A549 (cell line): ENCODE results near the gene HLCS.

Experiments used
- CHD2 ChIP-seq: fragments of 150-350 bp; IDR thresholded peaks from 2 replicates; pipeline ENCODE4 v1.6.1; 2014; ENCODE audit warnings: low read length; ENCODE audit not compliant: partially characterized antibody
- EHMT2 ChIP-seq: fragments of 200-600 bp; sonication (generic); IDR thresholded peaks from 2 replicates; pipeline ENCODE4 v1.6.1; 2016; ENCODE audit warnings: antibody characterized with exemption, low read depth, mild to moderate bottlenecking, moderate library complexity
- POLR2A ChIP-seq: IDR thresholded peaks from 2 replicates; pipeline ENCODE4 v1.6.1; 2012; ENCODE audit warnings: mild to moderate bottlenecking, low read length
- RAD21 ChIP-seq, 2 experiments: fragments of >200 bp in 1 of 2; sonication (Bioruptor Twin) in 1 of 2; formaldehyde crosslinking in 1 of 2; IDR thresholded peaks in 1 of 2; conservative IDR thresholded peaks in 1 of 2; 2 replicates in 1 of 2; 3 replicates in 1 of 2; pipeline ENCODE4 v1.6.1; 2012 to 2018; ENCODE audit warnings: inconsistent platforms in 1 of 2
- SMC3 ChIP-seq: fragments of >200 bp; sonication (Bioruptor Twin); formaldehyde crosslinking; IDR thresholded peaks from 3 replicates; pipeline ENCODE4 v1.6.1; 2018; ENCODE audit warnings: inconsistent platforms
- ZFP36 ChIP-seq: fragments of 450-650 bp; IDR thresholded peaks from 2 replicates; pipeline ENCODE4 v1.6.1; 2014; ENCODE audit warnings: borderline replicate concordance; ENCODE audit not compliant: partially characterized antibody
- TF ChIP-seq, protein P1 (sequence below): fragments of 150-350 bp; IDR thresholded peaks from 2 replicates; pipeline ENCODE4 v1.6.1; 2014; ENCODE audit warnings: low read depth, mild to moderate bottlenecking, low read length
- TF ChIP-seq, protein P2 (sequence below): fragments of >200 bp; sonication (Bioruptor Twin); formaldehyde crosslinking; IDR thresholded peaks from 3 replicates; pipeline ENCODE4 v1.5.1; 2016
- TF ChIP-seq, protein P3 (sequence below): fragments of >200 bp; sonication (Bioruptor Twin); formaldehyde crosslinking; IDR thresholded peaks from 3 replicates; pipeline ENCODE4 v1.6.1; 2016

DNA sequence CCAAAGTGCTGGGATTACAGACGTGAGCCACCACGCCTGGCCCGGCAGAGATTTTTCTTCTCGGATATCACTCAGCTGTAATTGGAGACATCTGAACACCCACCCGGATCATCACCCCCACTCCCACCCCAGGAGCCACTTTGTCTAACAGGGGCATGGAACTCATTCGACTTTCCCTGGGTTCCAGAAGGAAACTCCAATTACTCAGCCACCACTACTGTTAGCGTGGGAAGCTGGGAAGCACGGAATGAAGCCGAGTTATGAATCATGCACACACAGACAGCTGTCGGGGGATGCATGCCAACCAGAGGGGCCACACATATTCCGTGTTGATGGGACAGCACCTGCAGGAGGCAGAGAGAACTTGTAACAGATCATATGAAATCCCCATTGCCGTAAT, 85.2 kb downstream of the HLCS start:
- TF ChIP-seq SMC3 (no peak), POLR2A (no peak), CHD2 (no peak), EHMT2 (no peak), ZFP36 (no peak), RAD21 (conservative IDR thresholded peaks at IDR 0.05 in 1 of 2, IDR thresholded peaks at IDR 0.05 in 1 of 2) (no peak)
- TF ChIP-seq, protein P1, sequence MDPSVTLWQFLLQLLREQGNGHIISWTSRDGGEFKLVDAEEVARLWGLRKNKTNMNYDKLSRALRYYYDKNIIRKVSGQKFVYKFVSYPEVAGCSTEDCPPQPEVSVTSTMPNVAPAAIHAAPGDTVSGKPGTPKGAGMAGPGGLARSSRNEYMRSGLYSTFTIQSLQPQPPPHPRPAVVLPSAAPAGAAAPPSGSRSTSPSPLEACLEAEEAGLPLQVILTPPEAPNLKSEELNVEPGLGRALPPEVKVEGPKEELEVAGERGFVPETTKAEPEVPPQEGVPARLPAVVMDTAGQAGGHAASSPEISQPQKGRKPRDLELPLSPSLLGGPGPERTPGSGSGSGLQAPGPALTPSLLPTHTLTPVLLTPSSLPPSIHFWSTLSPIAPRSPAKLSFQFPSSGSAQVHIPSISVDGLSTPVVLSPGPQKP = no peak
- TF ChIP-seq, protein P2, sequence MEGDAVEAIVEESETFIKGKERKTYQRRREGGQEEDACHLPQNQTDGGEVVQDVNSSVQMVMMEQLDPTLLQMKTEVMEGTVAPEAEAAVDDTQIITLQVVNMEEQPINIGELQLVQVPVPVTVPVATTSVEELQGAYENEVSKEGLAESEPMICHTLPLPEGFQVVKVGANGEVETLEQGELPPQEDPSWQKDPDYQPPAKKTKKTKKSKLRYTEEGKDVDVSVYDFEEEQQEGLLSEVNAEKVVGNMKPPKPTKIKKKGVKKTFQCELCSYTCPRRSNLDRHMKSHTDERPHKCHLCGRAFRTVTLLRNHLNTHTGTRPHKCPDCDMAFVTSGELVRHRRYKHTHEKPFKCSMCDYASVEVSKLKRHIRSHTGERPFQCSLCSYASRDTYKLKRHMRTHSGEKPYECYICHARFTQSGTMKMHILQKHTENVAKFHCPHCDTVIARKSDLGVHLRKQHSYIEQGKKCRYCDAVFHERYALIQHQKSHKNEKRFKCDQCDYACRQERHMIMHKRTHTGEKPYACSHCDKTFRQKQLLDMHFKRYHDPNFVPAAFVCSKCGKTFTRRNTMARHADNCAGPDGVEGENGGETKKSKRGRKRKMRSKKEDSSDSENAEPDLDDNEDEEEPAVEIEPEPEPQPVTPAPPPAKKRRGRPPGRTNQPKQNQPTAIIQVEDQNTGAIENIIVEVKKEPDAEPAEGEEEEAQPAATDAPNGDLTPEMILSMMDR = no peak
- TF ChIP-seq, protein P3, sequence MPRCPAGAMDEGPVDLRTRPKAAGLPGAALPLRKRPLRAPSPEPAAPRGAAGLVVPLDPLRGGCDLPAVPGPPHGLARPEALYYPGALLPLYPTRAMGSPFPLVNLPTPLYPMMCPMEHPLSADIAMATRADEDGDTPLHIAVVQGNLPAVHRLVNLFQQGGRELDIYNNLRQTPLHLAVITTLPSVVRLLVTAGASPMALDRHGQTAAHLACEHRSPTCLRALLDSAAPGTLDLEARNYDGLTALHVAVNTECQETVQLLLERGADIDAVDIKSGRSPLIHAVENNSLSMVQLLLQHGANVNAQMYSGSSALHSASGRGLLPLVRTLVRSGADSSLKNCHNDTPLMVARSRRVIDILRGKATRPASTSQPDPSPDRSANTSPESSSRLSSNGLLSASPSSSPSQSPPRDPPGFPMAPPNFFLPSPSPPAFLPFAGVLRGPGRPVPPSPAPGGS = no peak
